PC-3 (cell line): ENCODE data around the gene FEM1A.

Experiments used
- EZH2 ChIP-seq: fragments of 300-600 bp; sonication (generic); IDR thresholded peaks from one replicate; pipeline ENCODE4 v1.6.1; 2017; ENCODE audit warnings: antibody characterized with exemption, mild to moderate bottlenecking, low read length; ENCODE audit not compliant: unreplicated experiment
- EZH2phosphoT487 ChIP-seq: fragments of 300-600 bp; sonication (generic); IDR thresholded peaks from 2 replicates; pipeline ENCODE4 v1.6.1; 2018; ENCODE audit warnings: mild to moderate bottlenecking, antibody characterized with exemption, low read length, borderline replicate concordance
- TF ChIP-seq, protein P1 (sequence below): fragments of 300-600 bp; sonication (generic); conservative IDR thresholded peaks from 2 replicates; pipeline ENCODE4 v1.5.1; 2017; ENCODE audit warnings: antibody characterized with exemption, low read depth, mild to moderate bottlenecking, low read length

DNA sequence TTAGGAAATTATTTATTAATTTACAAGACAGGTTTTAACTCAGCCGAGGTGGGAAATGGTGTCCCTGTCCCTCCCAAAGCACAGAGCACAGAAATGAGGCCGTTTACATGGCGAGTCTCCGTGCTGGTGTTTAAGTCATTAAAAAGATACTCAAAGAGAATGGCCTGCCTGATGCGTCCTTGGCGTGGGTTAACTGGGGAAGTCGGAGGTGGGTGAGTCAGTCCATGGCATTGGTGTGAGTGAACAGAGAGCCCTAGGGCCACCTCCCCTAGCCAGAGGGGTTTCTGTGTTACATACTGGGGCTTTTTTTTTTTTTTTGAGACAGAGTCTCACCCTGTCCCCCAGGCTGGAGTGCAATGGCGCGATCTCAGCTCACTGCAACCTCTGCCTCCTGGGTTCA, 3.9 kb downstream of the FEM1A start:
- TF ChIP-seq, protein P1, sequence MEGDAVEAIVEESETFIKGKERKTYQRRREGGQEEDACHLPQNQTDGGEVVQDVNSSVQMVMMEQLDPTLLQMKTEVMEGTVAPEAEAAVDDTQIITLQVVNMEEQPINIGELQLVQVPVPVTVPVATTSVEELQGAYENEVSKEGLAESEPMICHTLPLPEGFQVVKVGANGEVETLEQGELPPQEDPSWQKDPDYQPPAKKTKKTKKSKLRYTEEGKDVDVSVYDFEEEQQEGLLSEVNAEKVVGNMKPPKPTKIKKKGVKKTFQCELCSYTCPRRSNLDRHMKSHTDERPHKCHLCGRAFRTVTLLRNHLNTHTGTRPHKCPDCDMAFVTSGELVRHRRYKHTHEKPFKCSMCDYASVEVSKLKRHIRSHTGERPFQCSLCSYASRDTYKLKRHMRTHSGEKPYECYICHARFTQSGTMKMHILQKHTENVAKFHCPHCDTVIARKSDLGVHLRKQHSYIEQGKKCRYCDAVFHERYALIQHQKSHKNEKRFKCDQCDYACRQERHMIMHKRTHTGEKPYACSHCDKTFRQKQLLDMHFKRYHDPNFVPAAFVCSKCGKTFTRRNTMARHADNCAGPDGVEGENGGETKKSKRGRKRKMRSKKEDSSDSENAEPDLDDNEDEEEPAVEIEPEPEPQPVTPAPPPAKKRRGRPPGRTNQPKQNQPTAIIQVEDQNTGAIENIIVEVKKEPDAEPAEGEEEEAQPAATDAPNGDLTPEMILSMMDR: no peak
- TF ChIP-seq EZH2 (no peak), EZH2phosphoT487 (no peak)
